Measurements from ENCODE around the gene ANKRD7.

The ANKRD7 gene

DNA sequence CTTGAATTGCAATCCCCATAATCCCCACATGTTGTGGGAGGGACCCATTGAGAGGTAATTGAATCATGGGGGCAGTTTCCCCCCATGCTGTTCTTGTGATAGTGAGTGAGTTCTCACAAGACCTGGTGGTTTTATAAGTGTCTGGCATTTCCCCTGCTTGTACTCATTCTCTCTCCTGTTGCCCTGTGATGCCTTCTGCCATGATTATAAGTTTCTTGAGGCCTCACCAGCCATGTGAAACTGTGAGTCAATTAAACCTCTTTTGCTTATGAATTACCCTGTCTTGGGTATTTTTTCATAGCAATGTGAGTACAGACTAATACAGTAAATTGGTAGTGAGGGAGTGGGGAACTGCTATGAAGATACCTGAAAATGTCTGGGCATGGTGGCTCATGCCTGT is 65.0 kb downstream of the ANKRD7 start:
- no peaks in the 10 kb centered on the region for H3K9me3 ChIP-seq (ENCODE audit: control insufficient read depth, low read depth, low read length)
- no peaks in the 10 kb centered on the region for H3K4me1 ChIP-seq (ENCODE audit: control insufficient read depth, low read depth, low read length)
- H3K4me3 ChIP-seq (ENCODE audit: low read length), result no peak overlapping the region
- H3K9ac ChIP-seq (ENCODE audit: low read length), result no peak overlapping the region
- no peak overlapping the region for H3K27ac ChIP-seq (ENCODE audit: low read length)
- no peaks in the 10 kb centered on the region for H3K27me3 ChIP-seq (ENCODE audit: control insufficient read depth, insufficient read depth, low read length)
- H3K36me3 ChIP-seq (ENCODE audit: control insufficient read depth, low read depth, low read length), result no peaks in the 10 kb centered on the region

Data from iPS-18a (cell line).